Fibroblast of villous mesenchyme (primary cell): ENCODE data around the gene UTP25. TPM values are rescaled to one million over a fixed set of nuclear protein-coding genes. Genes with fewer than 3 reads are reported as not detected.
"Not testable (repeated sequence)": the region's sequence is repeated elsewhere in the genome, so short reads cannot be mapped to it uniquely, and the experiment has no call there.

Source experiments
- DNase-seq: peaks from one replicate; pipeline ENCODE4 v3.0.0-alpha.2; 2010; ENCODE audit warnings: low read depth
- H3K4me3 ChIP-seq: 2 replicates; pipeline ENCODE4 v1.5.1; 2011; ENCODE audit warnings: low read depth, mild to moderate bottlenecking, low read length
- total RNA-seq: library from RNA; depleted of rRNA; stranded (reverse); fragments of >200 nt; gene quantifications from 2 replicates; pipeline ENCODE4 v1.2.3, GENCODE V29; 2012
- TF ChIP-seq, protein P1 (sequence below): IDR thresholded peaks from 2 replicates; pipeline ENCODE4 v1.5.1; 2012; ENCODE audit warnings: low read depth, mild to moderate bottlenecking, low read length; ENCODE audit not compliant: insufficient read depth

The UTP25 gene
- total RNA-seq, 1 donor: 12.1 TPM

DNA sequence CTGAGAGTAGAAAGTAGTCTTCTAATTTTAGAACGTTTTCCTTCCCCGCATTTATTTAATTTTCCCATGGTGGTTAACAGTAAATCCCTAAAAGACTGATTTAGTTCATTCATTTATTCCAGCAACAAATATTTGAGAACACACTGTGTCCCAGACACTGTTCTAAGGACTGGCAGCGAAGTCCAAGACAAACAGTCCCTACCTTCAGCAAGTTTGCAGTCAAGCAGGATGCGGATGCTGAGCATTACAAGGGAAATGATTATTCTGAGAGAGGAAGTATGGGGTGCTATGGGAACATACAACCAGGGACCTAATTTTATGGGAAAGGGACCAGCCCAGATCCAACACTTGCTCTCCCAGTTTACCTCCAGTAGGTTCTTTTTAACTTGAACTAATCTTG is 42.2 kb upstream of the UTP25 start:
- no peak overlapping the region for H3K4me3 ChIP-seq
- no peak for DNase-seq
- TF ChIP-seq, protein P1, sequence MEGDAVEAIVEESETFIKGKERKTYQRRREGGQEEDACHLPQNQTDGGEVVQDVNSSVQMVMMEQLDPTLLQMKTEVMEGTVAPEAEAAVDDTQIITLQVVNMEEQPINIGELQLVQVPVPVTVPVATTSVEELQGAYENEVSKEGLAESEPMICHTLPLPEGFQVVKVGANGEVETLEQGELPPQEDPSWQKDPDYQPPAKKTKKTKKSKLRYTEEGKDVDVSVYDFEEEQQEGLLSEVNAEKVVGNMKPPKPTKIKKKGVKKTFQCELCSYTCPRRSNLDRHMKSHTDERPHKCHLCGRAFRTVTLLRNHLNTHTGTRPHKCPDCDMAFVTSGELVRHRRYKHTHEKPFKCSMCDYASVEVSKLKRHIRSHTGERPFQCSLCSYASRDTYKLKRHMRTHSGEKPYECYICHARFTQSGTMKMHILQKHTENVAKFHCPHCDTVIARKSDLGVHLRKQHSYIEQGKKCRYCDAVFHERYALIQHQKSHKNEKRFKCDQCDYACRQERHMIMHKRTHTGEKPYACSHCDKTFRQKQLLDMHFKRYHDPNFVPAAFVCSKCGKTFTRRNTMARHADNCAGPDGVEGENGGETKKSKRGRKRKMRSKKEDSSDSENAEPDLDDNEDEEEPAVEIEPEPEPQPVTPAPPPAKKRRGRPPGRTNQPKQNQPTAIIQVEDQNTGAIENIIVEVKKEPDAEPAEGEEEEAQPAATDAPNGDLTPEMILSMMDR: no peak

DNA sequence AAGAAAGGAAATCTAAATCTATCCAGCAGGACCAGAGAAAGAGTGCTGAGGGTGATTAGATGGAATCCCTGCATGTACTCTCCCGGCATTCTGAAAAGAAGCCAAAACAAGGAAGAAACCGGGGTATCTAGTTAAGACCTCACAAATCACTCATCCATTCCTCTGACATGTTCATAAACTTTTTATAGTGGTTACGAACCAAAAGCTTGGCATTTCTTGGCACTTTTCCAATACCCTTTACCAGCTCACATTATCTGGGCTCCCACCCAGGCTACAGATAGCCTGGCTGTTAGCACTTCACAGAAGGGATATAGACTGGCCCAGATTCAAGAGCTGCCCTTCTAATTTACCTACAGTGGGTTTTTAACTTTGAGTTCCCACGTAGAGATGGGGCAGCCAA is 41.6 kb upstream of the UTP25 start:
- no peak overlapping the region for H3K4me3 ChIP-seq
- TF ChIP-seq, protein P1: no peak
- no peak for DNase-seq

DNA sequence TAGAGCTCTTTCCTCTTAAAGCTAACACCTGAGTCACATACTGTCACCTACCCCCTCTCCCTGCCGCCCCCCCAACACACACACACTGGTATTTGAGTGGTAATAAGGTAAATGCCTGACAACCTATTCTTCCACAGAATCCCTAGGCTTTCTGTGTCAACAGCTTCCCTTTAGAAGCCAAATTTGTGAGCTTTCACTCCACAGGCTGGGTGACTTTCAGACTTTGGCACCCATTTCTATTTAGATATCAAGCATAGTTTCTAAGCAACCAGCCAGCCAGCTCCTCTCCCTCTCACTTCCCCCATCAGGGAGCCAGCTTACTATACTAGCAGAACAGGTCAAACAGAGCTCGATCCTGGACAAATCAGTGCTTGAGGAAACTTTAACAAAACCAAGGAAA is 40.2 kb upstream of the UTP25 start:
- TF ChIP-seq, protein P1: no peak
- no peak for DNase-seq
- H3K4me3 ChIP-seq: no peak overlapping the region

DNA sequence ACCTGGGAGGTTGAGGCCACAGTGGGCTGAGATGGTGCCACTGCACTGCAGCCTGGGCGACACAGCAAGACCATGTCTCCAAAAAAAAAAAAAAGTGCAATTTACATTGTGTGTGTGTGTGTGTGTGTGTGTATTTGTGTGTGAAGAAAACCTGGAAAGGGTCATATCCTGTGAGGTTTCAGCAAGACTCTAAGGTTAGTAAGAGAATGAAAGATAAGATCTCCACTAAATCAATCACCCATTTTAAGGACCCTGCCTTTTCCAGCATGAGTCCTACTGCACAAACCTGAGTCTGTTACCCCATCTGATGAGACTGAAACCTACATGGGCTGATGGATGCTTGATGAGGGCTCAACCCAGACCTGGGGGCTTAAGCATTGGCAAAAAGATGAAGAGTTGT is 38.5 kb upstream of the UTP25 start:
- TF ChIP-seq, protein P1: no peak
- no peak overlapping the region for H3K4me3 ChIP-seq
- DNase-seq: no peak

DNA sequence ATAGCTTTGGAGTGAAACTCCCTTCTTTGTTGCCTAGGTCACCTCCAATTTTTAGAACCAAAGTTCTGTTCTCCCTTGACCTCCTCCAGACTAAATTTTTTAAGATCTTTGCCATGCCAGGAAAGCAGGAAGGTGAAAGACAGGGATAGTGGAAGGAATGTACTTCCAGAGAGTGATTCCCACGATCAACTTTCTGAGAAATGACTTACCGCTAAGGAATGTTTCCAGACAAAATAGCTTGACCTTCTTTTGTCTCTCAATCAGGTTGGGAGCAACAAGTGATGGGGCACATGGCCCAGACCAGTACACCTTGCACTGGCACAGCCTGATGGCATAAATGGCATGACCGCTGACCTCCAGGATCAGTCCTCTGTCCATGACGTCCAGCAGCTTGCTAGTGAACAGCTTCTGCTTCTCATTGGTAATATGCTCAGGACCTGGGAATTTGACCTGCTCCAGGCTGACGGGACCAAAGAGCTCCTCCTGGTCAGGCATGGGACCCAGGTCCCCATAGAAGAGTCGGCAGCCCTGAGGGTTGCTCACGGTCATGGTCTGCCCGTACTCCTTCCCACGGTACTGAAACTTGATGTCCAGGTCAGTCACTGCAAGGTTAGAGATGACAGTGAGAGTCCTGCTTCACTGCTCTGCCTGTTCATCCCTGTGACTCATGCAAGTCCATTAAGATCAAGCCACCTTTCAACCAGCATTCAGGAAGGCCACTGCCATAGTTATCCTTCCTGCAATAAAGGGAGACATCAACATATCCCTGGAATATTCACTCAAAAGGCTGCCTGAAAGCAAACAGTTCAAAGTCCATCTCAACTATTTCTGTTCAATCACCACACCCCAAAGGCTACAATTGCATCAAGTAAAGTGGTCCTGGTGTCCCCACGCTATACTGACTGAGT is 37.2 kb upstream of the UTP25 start:
- TF ChIP-seq, protein P1: no peak
- DNase-seq: no peak
- H3K4me3 ChIP-seq: no peak overlapping the region

DNA sequence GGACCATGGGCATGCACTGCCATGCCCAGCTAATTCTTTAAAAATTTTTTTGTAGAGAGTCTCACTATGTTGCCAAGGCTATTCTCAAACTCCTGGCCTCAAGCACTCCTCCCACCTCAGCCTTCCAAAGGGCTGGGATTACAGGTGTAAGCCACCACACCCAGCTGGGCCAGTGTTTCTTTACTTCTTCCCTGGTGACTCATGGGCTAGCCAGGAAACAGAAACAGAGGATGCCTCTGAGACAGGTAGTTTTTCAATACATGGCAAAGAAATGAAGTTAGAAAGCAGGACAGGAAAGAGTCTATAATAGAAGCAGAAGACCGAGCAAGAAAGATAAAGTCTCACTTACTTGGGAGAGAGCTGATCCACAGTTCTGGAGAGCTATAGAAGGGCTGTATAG is 35.9 kb upstream of the UTP25 start:
- TF ChIP-seq, protein P1: no peak
- no peak overlapping the region for H3K4me3 ChIP-seq
- DNase-seq: no peak

DNA sequence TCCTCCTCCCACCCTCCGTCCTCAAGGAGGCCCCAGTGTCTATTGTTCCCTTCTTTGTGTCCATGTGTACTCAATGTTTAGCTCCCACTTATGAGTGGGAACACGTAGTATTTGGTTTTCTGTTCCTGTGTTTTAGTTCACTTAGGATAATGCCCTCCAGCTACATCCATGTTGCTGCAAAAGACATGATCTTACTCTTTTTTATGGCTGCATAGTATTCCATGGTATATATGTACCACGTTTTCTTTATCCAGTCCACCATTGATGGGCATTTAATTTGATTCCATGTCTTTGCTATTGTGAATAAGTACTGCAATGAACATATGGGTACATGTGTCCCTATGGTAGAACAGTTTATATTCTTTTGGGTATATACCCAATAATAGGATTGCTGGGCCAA is 34.1 kb upstream of the UTP25 start:
- H3K4me3 ChIP-seq, DNase-seq: not testable (repeated sequence)
